ENCODE data around the gene TEX36. TPM values are rescaled to one million over a fixed set of nuclear protein-coding genes. Genes with fewer than 3 reads are reported as not detected.
"Not testable (repeated sequence)": the region's sequence is repeated elsewhere in the genome, so short reads cannot be mapped to it uniquely, and the experiment has no call there.

TEX36 gene
- total RNA-seq, 1 donor from 2014 or later: not detected

GRCh38 chr10:125661941-125662515, 20.9 kb downstream of the TEX36 start:
- peak; percentile 25 for DNase-seq (ENCODE audit: low read depth)
- TF ChIP-seq CTCF (IDR thresholded peaks at IDR 0.05; ENCODE audit: insufficient read depth, low read length, poor library complexity, severe bottlenecking): no peak
- H3K27me3 ChIP-seq (ENCODE audit: control insufficient read depth, insufficient read depth, low read length): no peaks in the 10 kb centered on the region

GRCh38 chr10:125661431-125661940, 21.5 kb downstream of the TEX36 start:
- Histone ChIP-seq H3K4me3 (ENCODE audit: low read depth, low read length) (no peak overlapping the region), H3K36me3 (ENCODE audit: control insufficient read depth, insufficient read depth, low read length) (no peaks in the 10 kb centered on the region), H3K27me3 (ENCODE audit: control insufficient read depth, insufficient read depth, low read length) (no peaks in the 10 kb centered on the region)
- TF ChIP-seq CTCF (IDR thresholded peaks at IDR 0.05; ENCODE audit: insufficient read depth, low read length, poor library complexity, severe bottlenecking): no peak
- DNase-seq (ENCODE audit: low read depth): no peak

More at GRCh38 chr10:125661941-125662515, 20.9 kb downstream of the TEX36 start:
- Histone ChIP-seq H3K4me3 (ENCODE audit: low read depth, low read length) (no peak overlapping the region), H3K36me3 (ENCODE audit: control insufficient read depth, insufficient read depth, low read length) (no peaks in the 10 kb centered on the region)

GRCh38 chr10:125659071-125659470, 23.9 kb downstream of the TEX36 start:
- Histone ChIP-seq H3K27me3 (ENCODE audit: control insufficient read depth, insufficient read depth, low read length) (no peaks in the 10 kb centered on the region), H3K36me3 (ENCODE audit: control insufficient read depth, insufficient read depth, low read length) (no peaks in the 10 kb centered on the region), H3K4me3 (ENCODE audit: low read depth, low read length) (no peak overlapping the region)
- no peak for TF ChIP-seq CTCF (IDR thresholded peaks at IDR 0.05; ENCODE audit: insufficient read depth, low read length, poor library complexity, severe bottlenecking)
- DNase-seq (ENCODE audit: low read depth): no peak

- no peaks in the 10 kb centered on the region for H3K36me3 ChIP-seq (ENCODE audit: control insufficient read depth, insufficient read depth, low read length)
- no peaks in the 10 kb centered on the region for H3K27me3 ChIP-seq (ENCODE audit: control insufficient read depth, insufficient read depth, low read length)
- no peak for DNase-seq (ENCODE audit: low read depth)
- no peak for TF ChIP-seq CTCF (IDR thresholded peaks at IDR 0.05; ENCODE audit: insufficient read depth, low read length, poor library complexity, severe bottlenecking)
- H3K4me3 ChIP-seq (ENCODE audit: low read depth, low read length): no peak overlapping the region
These were observed 26.4 kb downstream of the TEX36 start for GRCh38 chr10:125656523-125656922.

- not testable (repeated sequence) for H3K4me3 ChIP-seq (ENCODE audit: low read depth, low read length); H3K36me3 ChIP-seq (ENCODE audit: control insufficient read depth, insufficient read depth, low read length); H3K27me3 ChIP-seq (ENCODE audit: control insufficient read depth, insufficient read depth, low read length); DNase-seq (ENCODE audit: low read depth)
These were observed 29.9 kb downstream of the TEX36 start for GRCh38 chr10:125653113-125653512.

- TF ChIP-seq CTCF (IDR thresholded peaks at IDR 0.05; ENCODE audit: insufficient read depth, low read length, poor library complexity, severe bottlenecking): no peak
- no peak for DNase-seq (ENCODE audit: low read depth)
- no peaks in the 10 kb centered on the region for H3K36me3 ChIP-seq (ENCODE audit: control insufficient read depth, insufficient read depth, low read length)
- H3K4me3 ChIP-seq (ENCODE audit: low read depth, low read length): no peak overlapping the region
- H3K27me3 ChIP-seq (ENCODE audit: control insufficient read depth, insufficient read depth, low read length): no peaks in the 10 kb centered on the region
These were observed 36.7 kb downstream of the TEX36 start for GRCh38 chr10:125646311-125646710.
